ENCODE results near the gene PRC1. TPM values are rescaled to one million over a fixed set of nuclear protein-coding genes. Genes with fewer than 3 reads are reported as not detected.
"Not testable (repeated sequence)": the region's sequence is repeated elsewhere in the genome, so short reads cannot be mapped to it uniquely, and the experiment has no call there.

The PRC1 gene
- total RNA-seq: 1 to 10 TPM; 6.2 to 6.9 TPM
- long read RNA-seq, full-length matches to known transcripts: 1 of 6 reads
- long read RNA-seq, partial matches to known transcripts: 0 of 6 reads
- long read RNA-seq, other reads (novel, unspliced or antisense): 5 of 6 reads

- DNase-seq (peak; percentile 99), ATAC-seq (peak; percentile 100)
- intact Hi-C loops (cut with DNase I): no loop called here
These were observed at the start of gene PRC1 for GRCh38 chr15:90994417-90995311. Gene PRC1 (minus strand): TSS chr15:90994535. CDS start chr15:90994417, 118 bp downstream.

- DNase-seq (no peak), ATAC-seq (no peak)
- intact Hi-C loops (cut with DNase I): no loop called here
These were observed 49.0 kb upstream of the PRC1 start for GRCh38 chr15:91043202-91043874.

DNA sequence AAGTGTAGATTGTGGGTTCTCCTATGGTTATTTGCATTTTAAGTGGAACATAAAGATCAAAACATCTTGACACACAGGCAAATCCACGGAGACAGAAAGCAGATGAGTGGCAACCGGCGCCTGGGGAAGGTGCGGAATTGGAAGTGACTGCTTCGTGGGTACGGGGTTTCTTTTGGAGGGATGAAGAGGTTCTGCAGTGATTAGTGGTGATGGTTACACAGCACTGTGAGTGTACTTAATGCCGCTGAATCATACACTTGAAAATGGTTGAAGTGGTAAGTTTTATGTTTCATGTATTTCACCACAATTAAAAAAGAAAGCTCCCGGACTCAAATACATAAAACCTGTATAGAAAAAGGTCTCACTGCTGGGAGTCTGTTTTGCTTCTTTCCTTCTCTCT, 46.5 kb upstream of the PRC1 start:
- ATAC-seq (no peak), DNase-seq (no peak)
- intact Hi-C loops (cut with DNase I): no loop called here

DNA sequence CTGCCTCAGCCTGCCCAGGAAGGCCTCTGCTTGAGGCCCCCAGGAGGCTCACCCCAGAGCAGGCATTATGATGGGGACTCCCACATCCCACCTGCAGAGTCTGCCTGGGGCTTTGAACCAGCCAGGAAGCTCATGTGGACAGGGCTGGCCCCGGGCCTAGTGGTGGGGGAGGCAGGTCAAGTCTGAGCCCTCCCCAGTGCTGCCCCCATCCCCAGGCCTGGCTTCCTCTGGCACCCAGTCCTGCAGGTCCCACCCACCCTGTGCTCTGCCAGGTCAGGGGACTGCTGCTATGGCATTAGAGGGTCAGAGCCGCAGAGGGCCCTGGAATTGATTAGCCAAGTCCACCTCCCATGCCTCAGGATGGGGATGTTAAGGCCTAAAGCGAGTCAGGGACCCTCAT, 45.7 kb upstream of the PRC1 start:
- DNase-seq: no peak
- intact Hi-C loops (cut with DNase I): no loop called here
- no peak for ATAC-seq

- ATAC-seq: peak in 1 of 2 donors; percentile 30
- DNase-seq: peak; percentile 43
- intact Hi-C loops (cut with DNase I): no loop called here
These were observed 38.8 kb upstream of the PRC1 start for GRCh38 chr15:91032919-91033803.

DNA sequence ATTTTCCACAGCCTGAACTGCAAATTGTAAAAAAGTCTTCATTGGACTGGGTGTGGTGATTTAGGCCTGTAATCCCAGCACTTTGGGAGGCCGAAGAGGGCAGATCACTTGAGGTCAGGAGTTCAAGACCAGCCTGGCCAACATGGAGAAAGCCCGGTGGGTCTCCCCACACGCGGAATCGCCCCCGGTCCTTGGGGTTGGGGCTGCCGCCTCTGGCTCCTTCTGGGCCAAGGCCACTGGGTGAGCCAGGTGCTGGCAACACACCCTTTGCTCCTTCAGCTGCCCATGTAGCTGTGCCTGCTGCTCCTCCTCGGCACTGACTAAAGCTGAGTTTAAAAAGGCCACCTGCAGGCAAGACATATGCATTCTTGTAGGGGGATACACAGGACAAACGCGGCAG, 37.5 kb upstream of the PRC1 start:
- no peak for DNase-seq
- intact Hi-C loops (cut with DNase I): no loop called here
- ATAC-seq: no peak

GRCh38 chr15:91027677-91028076, 33.3 kb upstream of the PRC1 start:
- no peak for ATAC-seq
- no peak for DNase-seq
- intact Hi-C loops (cut with DNase I): loop anchor here in 1 of 2 donors (10.0 kb wide), 1 partner anchor 73 kb away; the partner anchor contains the start of gene RCCD1

- intact Hi-C loops (cut with DNase I): loop anchor here in 1 of 2 donors (10.0 kb wide), 1 partner anchor 69 kb away; the partner anchor contains the start of gene RCCD1
- ATAC-seq: no peak
- no peak for DNase-seq
These were observed 29.4 kb upstream of the PRC1 start for GRCh38 chr15:91023720-91024119.

- DNase-seq: no peak
- intact Hi-C loops (cut with DNase I): loop anchor here in 1 of 2 donors (10.0 kb wide), 1 partner anchor 68 kb away; the partner anchor contains the start of gene RCCD1
- no peak for ATAC-seq
These were observed 28.4 kb upstream of the PRC1 start for GRCh38 chr15:91022832-91023129.

DNA sequence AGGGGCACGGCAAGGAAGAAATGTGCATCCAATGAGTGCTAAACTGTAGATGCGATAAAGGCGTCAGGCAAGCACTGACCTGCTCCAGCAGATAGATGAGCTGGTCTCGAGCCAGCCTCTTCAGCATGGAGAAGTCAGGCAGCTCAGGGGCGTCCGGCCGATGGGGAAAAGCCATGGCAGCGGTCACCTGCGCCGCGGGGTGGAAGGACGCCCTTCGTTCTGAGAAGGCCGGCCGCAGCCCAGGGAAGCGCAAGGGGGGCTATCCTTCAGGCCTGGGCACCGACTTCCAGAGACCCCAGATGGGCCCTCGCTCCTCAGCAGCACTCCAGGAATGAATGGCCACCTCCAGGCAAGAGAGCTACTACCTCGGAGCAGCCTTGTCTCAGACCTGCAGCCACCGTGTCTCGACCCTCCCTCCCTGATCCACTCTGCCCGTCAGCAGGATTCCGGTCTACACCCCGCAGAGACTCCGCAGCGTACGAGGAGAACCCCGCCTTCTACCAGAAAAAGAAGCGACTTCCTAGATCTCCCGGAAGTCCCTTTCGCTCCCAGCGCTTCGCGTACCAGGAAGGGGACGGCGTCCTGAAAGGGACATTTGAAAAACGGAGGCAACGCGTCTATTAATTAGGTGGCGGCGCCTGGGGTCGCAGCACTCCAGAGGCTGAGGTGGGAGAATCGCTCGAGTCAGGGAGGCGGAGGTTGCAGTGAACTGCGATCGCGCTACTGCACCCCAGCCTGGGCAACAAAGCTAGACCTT, 27.9 kb upstream of the PRC1 start, which contains the start of gene VPS33B:
TSS of gene VPS33B (minus strand) at position 520 of the 757 bp plus-strand sequence. CDS start at position 175, 345 bp downstream.
- peak; percentile 95 to 96 for ATAC-seq
- intact Hi-C loops (cut with DNase I): loop anchor here in 1 of 2 donors (10.0 kb wide), 1 partner anchor 67 kb away; the partner anchor contains the start of gene RCCD1
- DNase-seq: peak; percentile 87

DNA sequence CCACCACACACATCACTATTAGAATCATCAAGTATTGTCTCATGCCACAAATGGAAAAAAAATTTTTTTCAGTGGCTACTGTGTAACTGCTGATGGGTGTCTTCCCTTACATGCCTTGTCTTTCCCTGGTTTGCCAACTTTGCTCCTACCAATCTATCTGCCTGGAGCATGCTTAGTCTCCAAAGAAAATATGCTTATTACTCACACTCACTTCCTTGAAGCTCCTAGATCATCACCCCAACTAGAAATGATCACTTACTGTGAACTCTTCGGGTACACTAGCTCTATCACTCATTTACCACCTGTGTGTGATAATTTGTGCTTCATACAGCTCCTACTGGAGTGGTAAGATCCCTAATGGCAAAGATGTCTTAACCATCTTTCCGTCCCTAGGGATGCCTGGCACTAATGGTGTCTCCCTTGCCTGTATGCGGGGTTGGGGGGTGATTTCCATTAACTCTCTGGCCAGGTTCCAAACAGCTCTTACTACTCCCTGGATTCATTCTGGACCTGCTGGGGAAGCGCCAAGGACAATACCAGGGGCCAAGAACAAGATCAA, 27.3 kb upstream of the PRC1 start:
- no peak for DNase-seq
- ATAC-seq: peak in 1 of 2 donors; percentile 8
- intact Hi-C loops (cut with DNase I): loop anchor here in 1 of 2 donors (10.0 kb wide), 1 partner anchor 67 kb away; the partner anchor contains the start of gene RCCD1

- DNase-seq (no peak), ATAC-seq (no peak)
- intact Hi-C loops (cut with DNase I): no loop called here
These were observed 23.8 kb upstream of the PRC1 start for GRCh38 chr15:91018158-91018557.

DNA sequence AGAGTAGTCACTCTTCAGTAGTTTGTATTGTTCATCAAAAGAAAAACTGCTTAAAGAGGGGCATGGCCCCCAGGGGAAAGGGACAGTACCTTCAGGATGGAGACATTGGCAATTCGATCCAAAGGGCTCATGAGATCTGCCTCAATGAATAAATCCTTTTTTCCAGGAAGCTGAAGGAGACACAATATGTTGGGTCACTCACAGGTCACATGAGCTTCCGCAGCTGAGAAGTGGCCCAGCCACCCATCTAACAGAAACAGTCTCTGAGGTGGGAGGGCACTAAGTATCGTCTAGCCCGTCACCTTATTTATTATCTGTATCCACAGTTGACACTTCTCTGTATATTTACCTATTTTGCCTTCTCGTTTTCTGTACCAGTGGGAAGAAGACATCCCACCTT, 23.4 kb upstream of the PRC1 start:
- intact Hi-C loops (cut with DNase I): no loop called here
- DNase-seq (no peak), ATAC-seq (no peak)

DNA sequence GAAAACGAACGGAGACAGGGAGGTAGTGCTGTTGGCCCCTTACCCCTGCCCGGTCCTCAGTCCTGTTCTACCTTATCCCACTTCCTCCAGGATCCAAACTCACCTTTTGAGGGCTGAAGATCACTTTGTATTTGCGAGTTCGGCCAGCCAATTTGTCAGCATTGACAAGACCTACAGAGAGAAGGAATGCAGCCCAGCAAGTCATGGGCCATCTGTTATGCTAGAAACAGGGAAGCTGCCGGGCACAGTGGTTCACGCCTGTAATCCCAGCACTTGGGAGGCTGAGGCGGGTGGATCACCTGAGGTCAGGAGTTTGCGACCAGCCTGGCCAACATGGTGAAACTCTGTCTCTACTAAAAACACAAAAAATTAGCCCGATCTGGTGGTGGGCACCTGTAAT, 19.4 kb upstream of the PRC1 start:
- intact Hi-C loops (cut with DNase I); ATAC-seq; DNase-seq: not testable (repeated sequence)

DNA sequence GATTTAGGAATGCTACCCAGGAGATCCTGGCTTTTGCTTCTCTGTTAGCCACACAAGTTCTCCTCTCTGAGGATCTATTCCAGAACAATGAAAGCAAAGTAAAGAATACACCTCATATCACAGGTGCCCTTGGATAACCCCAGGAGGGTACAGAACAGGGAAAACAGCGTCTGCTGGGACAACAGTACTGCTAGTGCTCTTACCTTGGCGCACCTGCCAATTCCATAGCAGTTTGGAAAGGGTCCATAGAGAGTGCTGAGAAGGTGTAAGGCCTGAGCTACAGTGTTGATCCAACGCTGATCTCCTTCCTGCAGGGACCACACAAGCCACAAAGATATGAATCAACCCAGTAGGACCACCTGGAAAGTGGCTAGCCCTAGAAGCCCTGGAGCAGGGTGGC, 12.9 kb upstream of the PRC1 start:
- ATAC-seq (no peak), DNase-seq (no peak)
- intact Hi-C loops (cut with DNase I): no loop called here

DNA sequence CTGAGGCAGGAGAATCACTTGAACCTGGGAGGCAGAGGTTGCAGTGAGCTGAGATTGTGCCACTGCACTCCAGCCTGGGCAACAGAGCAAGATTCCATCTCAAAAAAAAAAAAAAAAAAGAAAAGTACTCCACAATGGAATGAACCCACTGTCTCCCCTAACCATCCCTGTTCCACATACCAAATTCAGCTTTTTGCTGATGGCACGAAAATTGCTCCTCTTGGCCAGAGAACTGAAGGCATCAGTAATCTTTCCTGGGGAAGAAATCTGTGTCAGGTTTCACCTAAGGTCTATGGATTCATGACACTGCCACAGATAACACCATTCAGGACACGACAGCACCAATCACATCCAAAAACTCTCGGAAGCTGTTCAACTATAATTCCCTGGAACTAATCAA, 6.9 kb upstream of the PRC1 start:
- ATAC-seq: no peak
- no peak for DNase-seq
- intact Hi-C loops (cut with DNase I): no loop called here

GRCh38 chr15:90998737-90999136, 4.4 kb upstream of the PRC1 start:
- ATAC-seq: no peak
- no peak for DNase-seq
- intact Hi-C loops (cut with DNase I): no loop called here

DNA sequence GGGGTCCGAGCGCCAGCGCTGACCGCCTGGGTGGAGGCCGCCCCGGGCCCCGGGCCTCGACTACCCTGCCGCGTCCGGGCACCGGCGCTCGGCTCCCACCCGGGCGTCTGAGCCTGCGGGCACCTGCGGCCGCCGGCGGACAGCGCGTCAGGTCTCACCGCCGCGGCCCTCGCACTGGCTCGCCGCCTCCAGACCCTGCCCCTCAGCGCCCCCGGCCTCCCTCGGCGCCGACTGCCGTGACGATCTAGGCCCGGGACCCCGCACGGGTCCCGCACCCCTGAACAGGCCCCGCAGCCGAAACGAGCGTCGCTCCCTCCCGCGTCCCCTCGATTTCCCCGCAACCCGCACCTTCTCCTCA, 297 bp downstream of the PRC1 start:
- intact Hi-C loops (cut with DNase I): no loop called here
- no peak for DNase-seq
- ATAC-seq: peak; percentile 31 to 52
